ENCODE results near the gene PGM2L1.
"Not testable (repeated sequence)": the region's sequence is repeated elsewhere in the genome, so short reads cannot be mapped to it uniquely, and the experiment has no call there.

PGM2L1 gene

GRCh38 chr11:74398244-74399159 lies at the start of gene PGM2L1:
PGM2L1 (minus strand) TSS chr11:74398433; CDS start chr11:74398161, 272 bp downstream.
- DNase-seq (ENCODE audit: low read depth, low spot score): peak; percentile 87

DNA sequence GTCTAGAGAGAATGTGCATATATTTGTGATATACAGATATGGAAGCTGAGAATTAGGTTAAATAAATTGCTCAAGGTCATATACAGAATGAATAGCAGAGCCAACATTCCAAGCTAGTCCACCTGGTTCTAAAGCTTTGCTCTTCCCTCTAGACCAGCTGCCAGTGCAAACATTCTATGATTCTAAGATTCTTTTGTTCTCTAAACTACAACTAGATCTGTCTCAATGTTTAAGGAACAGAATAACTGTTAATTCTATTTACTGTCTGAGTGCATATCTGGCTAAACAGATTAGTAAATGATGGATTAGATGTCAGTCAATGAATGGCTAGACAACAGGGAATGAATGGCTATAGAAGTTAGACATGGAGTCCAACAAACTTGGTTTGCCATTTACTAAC lies 49.5 kb upstream of the PGM2L1 start:
- DNase-seq (ENCODE audit: low read depth, low spot score): no peak

DNA sequence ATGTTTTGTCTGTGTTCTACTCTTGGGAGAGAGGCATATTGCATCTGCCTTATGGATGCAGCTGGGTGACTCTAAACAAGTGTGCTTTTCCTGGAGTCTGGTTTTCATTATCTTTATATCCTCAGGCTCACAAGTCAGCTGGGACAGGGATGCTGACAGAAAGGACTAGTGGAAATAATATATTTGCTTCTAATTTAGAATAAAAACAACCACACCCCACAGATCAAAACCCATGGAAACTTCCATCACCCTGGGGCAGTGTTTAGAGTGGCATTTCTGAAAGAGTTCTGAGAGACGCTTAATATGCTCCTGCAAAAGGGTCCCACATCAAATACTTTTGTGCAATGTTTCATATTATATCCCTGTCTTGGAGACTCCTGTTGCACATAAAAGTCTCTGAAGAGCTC lies 48.3 kb upstream of the PGM2L1 start:
- DNase-seq (ENCODE audit: low read depth, low spot score): no peak

DNA sequence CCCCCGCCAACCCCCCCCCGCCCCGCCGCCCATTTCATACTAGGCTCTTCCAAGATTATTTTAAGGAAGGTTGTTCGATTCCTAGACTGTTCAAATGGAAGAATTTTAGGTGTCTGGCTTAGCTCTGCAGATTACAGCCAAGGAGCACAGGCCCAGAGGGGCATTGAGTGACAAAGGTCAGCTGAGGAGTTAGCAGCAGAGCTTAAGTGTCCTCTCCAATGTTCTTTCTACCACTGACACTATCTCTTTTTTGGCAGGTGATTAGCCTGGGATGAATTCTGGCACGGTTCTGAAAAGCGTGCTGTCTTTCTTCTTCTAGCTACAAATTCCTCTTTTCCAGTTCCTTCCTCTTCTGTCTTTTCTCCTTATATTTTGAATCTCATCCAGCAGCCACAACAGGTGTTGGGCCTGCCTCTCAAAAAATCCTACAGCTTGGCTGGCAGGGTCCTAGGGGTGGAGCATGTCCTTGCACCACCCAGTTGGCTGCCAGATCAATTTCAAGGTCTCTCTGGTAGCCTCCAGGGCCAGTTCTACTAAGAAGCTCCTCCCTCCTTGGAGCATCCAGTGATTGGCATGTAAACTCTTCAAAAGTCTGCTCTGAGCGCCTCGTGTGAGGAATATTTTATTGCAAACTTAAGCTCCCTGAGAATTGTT lies 46.1 kb upstream of the PGM2L1 start:
- no peak for DNase-seq (ENCODE audit: low read depth, low spot score)

DNA sequence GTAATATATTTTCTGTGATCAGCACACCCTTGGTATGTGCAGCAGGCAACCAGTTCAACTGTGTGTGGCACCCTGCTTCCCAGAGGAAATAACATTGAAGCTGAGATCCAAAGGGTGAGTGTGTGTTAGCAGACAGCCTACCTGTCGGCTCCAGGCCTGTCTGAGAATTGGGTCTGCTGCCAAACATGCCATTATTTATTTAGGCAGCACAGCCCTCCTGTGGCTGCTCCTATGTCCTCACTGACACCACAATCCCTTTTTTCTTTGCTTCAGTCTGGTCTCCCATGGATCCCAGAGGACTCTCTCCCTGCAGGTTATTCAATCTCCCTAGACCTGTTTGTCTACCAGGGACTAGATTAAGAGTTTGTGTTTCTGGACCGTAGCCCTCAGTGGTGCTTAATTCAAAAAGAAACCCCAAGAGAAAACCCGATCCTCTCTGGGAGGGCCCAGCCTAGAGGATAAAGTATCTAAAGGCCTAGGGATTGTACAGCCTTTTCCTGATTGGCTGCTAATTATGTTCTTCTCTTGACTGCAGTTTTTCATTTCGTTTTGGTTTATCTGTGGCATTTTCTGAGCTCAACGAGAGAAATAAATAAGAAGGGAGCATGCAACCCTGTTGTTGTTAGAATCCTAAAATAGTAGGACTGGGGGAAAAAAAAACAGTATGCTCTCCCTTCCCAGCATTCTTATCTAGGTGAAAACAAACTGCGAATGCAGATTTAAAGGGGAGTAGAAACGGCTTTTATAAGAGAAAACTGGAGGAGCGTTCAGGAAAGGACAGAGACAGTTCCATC lies 45.0 kb upstream of the PGM2L1 start:
- DNase-seq (ENCODE audit: low read depth, low spot score): no peak

DNA sequence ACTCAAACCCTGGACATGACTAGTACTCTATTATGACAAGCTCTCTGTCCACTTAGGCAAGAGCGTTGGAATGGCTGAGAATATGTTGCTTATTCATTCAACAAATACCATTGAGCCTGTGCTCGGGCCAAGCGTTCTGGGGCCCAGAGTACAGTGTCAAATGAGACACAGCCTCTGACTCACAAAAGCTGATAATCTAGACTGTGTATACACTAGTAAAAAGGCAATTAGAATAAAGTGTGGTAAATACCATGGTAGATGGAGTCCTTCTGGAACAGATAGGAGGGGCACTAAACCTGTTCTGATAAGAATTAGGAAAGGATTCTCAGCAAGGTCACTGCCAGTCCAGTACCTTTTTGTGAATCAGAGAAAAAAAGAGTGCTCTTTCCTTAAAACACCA lies 44.4 kb upstream of the PGM2L1 start:
- DNase-seq (ENCODE audit: low read depth, low spot score): no peak

GRCh38 chr11:74438681-74439080 lies 40.4 kb upstream of the PGM2L1 start:
- no peak for DNase-seq (ENCODE audit: low read depth, low spot score)

- DNase-seq (ENCODE audit: low read depth, low spot score): no peak
Measured at GRCh38 chr11:74437441-74438042, 39.3 kb upstream of the PGM2L1 start.

DNA sequence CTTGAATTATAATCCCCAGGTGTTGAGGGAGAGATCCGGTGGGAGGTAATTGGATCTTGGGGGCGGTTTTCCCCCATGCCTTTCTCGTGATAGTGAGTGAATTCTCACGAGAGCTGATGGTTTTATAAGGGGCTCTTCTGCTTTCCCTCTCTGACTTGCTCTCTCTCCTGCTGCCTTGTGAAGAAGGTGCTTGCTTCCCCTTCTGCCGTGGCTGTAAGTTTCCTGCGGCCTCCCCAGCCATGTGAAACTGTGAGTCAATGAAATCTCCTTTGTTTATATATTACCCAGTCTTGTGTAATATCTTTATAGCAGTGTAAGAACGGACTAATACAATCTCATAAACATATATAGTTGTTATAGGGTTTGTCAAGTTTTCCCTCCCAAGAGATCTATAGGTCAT lies 36.3 kb upstream of the PGM2L1 start:
- no peak for DNase-seq (ENCODE audit: low read depth, low spot score)

GRCh38 chr11:74429205-74429604 lies 31.0 kb upstream of the PGM2L1 start:
- DNase-seq (ENCODE audit: low read depth, low spot score): no peak

- DNase-seq (ENCODE audit: low read depth, low spot score): no peak
Measured at GRCh38 chr11:74427384-74427886, 29.2 kb upstream of the PGM2L1 start.

GRCh38 chr11:74425100-74425499 lies 26.9 kb upstream of the PGM2L1 start:
- DNase-seq (ENCODE audit: low read depth, low spot score): no peak

DNA sequence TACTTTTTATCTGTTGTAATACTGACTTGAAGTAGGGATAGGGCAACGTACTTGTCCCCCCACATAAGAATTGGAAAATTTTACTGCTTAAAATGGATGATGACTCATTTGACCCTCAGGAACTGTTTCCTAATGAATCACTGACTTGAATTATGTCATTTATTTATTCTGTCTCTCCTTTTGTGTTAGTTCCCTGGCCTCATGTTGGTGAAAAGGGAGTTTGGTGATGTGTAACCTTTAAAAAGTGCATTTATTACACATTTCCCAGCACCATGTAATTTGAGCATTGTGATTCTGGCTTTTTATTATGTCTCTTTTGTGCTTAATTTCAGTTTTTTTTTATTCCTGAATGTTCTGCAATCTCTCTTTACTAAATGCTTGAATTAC lies 20.3 kb upstream of the PGM2L1 start:
- no peak for DNase-seq (ENCODE audit: low read depth, low spot score)

- DNase-seq (ENCODE audit: low read depth, low spot score): no peak
Measured at GRCh38 chr11:74417860-74418508, 19.8 kb upstream of the PGM2L1 start.

DNA sequence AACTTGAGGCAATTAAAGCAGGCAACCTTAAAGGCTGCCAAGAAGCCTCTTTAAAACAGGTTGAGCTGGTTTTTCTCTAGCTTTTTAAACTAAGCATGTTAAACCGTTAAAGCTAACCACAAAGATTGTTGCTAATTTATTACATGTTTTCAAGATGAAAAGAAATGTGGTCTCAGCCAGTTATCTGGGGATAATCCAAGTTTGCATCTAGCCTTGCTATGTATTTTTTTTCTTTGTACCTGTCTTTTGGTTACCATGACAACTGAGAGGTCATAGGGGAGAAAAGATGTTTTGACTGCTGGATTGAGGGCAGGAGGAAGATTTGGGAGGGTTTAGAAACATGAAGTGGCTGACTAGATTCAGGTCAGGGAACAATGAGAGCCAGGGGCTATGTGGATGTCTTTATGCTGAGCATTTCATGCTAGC lies 19.2 kb upstream of the PGM2L1 start:
- no peak for DNase-seq (ENCODE audit: low read depth, low spot score)

- not testable (repeated sequence) for DNase-seq (ENCODE audit: low read depth, low spot score)
Measured at GRCh38 chr11:74416974-74417373, 18.7 kb upstream of the PGM2L1 start.

- no peak for DNase-seq (ENCODE audit: low read depth, low spot score)
Measured at GRCh38 chr11:74412733-74413359, 14.6 kb upstream of the PGM2L1 start.

DNA sequence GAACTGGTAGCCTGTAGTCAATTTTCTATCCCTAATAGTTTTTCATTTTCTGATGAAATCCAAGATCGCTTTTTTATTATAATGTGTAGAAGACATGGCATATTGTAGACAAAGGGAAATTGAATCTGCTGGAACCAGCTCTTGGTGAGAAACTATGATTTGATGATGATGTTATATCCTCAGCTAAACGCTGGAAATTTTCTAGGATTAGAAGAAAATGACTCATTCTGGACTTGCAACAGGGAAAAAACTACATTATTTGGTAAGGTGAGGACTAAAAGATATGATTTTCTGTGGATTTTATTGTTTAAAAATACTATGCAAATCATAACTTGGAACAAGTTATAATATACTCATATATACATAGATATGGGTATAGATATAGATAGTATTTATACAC lies 14.1 kb upstream of the PGM2L1 start:
- no peak for DNase-seq (ENCODE audit: low read depth, low spot score)

DNA sequence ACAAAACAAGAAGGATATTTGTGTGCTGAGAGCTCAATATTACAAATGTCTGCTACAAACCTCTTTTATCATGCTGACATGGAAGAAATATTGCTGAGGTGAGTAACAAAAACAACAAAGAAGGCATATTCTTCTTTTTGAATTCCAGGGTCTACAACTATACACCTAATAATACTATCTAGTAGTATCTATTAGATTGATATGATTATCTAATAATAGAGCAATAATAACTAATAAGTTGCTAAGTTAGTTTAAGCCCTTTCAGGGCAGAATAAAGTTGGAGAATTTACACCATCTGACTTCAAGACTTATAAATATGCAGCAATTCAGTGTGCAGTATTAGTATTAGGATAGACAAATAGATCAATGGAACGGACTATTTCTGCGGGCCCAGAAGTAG lies 11.4 kb upstream of the PGM2L1 start:
- no peak for DNase-seq (ENCODE audit: low read depth, low spot score)

- no peak for DNase-seq (ENCODE audit: low read depth, low spot score)
Measured at GRCh38 chr11:74403607-74404321, 5.5 kb upstream of the PGM2L1 start.
